ENCODE measurements around the gene HAGHL. TPM values are rescaled to one million over a fixed set of nuclear protein-coding genes. Genes with fewer than 3 reads are reported as not detected.

HAGHL gene
- polyA plus RNA-seq, 2 of the 4 experiments (the other 2 are of a cell fraction), result 4.4 to 22.0 TPM

DNA sequence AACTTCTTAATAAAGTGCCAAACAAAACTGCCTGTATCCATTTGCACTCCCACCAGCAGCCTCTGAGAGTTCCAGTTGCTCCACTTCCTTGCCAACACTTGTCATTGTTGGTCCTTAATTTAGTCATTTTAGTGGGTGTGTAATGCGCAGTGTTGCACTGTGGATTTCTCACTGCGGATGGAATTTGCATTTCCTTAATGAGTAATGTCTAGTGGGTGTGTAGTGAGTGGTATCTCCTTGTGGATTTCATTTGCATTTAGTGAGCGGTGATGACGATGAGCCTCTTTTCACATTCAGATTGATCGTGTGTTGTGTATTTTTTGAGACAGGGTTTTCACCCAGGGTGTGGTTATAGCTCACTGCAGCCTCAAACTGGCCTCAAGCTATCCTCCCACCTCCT, 29.5 kb downstream of the HAGHL start:
- Histone ChIP-seq H3K4me3 (no peak overlapping the region), H3K4me2 (no peak overlapping the region), H3K27ac (no peak overlapping the region), H3K9me3 (no peaks in the 10 kb centered on the region), H3K4me1 (peaks cover 16% of the 10 kb centered on the region)
- POLR2A ChIA-PET, result no interaction called here
- CTCF ChIA-PET, result interaction anchor here (0.6 to 4.4 kb wide), 7 partner anchors 9 to 47 kb away, joined by 3 to 41 read pairs (median 5); partner anchors contain the start of genes CHTF18, CIAO3 and RPUSD1
- DNase-seq (ENCODE audit: low read depth in 1 of 2, low spot score in 1 of 2) (no peak), FAIRE-seq (no peak), ATAC-seq (no peak)
- TF ChIP-seq ZFP36 (IDR thresholded peaks at IDR 0.05; ENCODE audit: borderline replicate concordance, partially characterized antibody) (peak; percentile 75), KDM5A (IDR thresholded peaks at IDR 0.05) (no peak), SREBF2 (IDR thresholded peaks at IDR 0.05) (no peak)
- 75% methylated on average over 5 of the region's 5 CpGs for WGBS (ENCODE audit: missing lambda C conversion rate)

DNA sequence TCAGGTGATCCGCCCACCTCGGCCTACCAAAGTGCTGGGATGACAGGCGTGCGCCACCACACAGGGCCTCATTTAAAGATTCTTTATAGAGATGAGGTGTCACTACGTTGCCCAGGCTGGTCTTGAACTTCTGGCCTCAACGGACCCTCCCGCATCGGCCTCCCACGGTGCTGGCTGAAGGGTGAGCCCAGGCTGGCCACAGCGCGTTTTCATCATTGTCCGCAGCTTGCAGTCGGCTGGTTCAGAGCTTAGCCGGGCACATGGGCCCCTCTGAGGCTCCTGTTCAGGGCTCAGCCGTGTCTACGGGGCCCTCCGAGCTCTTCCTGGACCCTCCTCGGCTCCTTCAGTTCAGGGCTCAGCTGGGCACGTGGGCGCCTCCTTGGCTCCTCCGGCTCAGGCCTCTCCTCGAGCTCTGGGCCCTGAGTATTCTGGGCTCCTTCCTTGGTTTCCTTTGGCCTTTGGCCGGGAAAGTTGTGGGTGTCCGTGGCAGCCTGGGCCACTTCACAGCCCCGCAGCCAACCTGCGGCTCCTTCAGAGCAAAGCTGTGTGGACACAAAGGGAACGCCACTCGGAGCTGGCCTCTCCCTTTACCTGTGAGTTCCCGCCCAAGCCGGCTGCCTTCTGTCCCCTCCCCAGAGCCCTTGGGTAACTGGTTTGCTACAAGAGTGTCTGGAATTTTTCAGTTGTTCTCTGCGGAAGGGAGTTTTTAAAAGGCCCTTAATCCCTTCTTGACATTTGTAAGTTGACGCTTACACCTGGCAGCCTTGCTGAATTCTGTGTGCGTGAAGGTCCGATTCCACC, 32.4 kb downstream of the HAGHL start:
- TF ChIP-seq MAZ (IDR thresholded peaks at IDR 0.05; ENCODE audit: borderline replicate concordance, low read depth, low read length) (no peak), EP300 (IDR thresholded peaks at IDR 0.05) (no peak), SREBF2 (IDR thresholded peaks at IDR 0.05) (no peak), TFCP2L1 (CRISPR knock-in tag; IDR thresholded peaks at IDR 0.05) (no peak), CBX2 (IDR thresholded peaks at IDR 0.05; ENCODE audit: borderline replicate concordance, low read depth) (no peak), TP53 (CRISPR knock-in tag; IDR thresholded peaks at IDR 0.05) (no peak), CEBPB (IDR thresholded peaks at IDR 0.05) (no peak)
- TF ChIP-seq, protein P1, sequence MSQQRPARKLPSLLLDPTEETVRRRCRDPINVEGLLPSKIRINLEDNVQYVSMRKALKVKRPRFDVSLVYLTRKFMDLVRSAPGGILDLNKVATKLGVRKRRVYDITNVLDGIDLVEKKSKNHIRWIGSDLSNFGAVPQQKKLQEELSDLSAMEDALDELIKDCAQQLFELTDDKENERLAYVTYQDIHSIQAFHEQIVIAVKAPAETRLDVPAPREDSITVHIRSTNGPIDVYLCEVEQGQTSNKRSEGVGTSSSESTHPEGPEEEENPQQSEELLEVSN (IDR thresholded peaks at IDR 0.05; ENCODE audit: borderline replicate concordance, low read depth), result no peak
- TF ChIP-seq, protein P2, sequence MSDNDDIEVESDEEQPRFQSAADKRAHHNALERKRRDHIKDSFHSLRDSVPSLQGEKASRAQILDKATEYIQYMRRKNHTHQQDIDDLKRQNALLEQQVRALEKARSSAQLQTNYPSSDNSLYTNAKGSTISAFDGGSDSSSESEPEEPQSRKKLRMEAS (IDR thresholded peaks at IDR 0.05), result no peak
- TF ChIP-seq, protein P3, sequence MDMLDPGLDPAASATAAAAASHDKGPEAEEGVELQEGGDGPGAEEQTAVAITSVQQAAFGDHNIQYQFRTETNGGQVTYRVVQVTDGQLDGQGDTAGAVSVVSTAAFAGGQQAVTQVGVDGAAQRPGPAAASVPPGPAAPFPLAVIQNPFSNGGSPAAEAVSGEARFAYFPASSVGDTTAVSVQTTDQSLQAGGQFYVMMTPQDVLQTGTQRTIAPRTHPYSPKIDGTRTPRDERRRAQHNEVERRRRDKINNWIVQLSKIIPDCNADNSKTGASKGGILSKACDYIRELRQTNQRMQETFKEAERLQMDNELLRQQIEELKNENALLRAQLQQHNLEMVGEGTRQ (IDR thresholded peaks at IDR 0.05), result no peak
- WGBS (ENCODE audit: missing lambda C conversion rate), result 93% methylated on average over 34 of the region's 34 CpGs
- H3K4me3 ChIP-seq, result no peak overlapping the region
- DNase-seq (ENCODE audit: low read depth in 1 of 2, low spot score in 1 of 2), result no peak
- peaks cover 35% of the 10 kb centered on the region for H3K4me1 ChIP-seq
- no peak for FAIRE-seq
- H3K4me2 ChIP-seq, result no peak overlapping the region
- H3K27ac ChIP-seq, result peak overlapping the region in 1 of 2 experiments; percentile 79; a peak in 2 of 6 replicates
- no peaks in the 10 kb centered on the region for H3K9me3 ChIP-seq
- ChIA-PET POLR2A (no interaction called here), CTCF (interaction anchor here (1.5 to 15.8 kb wide), 5 partner anchors 9 to 27 kb away, joined by 4 to 105 read pairs (median 15); partner anchors contain the start of genes CHTF18, CIAO3 and RPUSD1)
- no peak for ATAC-seq

DNA sequence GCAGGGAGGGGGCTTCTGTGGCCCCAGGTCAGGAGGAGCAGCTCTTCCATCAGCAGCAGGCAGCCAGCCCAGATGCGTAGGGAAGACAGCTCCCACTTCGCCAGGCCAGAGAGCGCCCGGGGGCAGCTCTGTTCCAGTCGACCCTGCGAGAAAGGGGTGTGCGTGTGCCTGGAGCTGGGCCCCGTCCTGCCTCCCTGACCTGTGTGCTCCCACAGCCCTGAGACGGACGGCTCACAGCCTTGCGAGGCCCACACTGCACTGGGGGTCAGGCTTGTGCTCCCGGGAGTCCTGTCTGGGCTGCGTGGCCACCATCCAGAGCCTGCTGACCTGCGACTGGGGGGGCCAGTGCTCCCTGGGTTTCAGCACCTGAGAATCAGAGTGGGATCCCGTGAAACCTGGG, 33.2 kb downstream of the HAGHL start:
- TF ChIP-seq GATA3 (IDR thresholded peaks at IDR 0.05; ENCODE audit: borderline replicate concordance) (no peak), FOXS1 (CRISPR knock-in tag; IDR thresholded peaks at IDR 0.05) (no peak), EHMT2 (IDR thresholded peaks at IDR 0.05; ENCODE audit: low read depth) (no peak), TP53 (CRISPR knock-in tag; IDR thresholded peaks at IDR 0.05) (no peak), CEBPB (IDR thresholded peaks at IDR 0.05) (no peak), ZFP36 (IDR thresholded peaks at IDR 0.05; ENCODE audit: borderline replicate concordance, partially characterized antibody) (no peak), FOSB (CRISPR knock-in tag; IDR thresholded peaks at IDR 0.05) (no peak), RCOR1 (IDR thresholded peaks at IDR 0.05; ENCODE audit: low read depth, low read length) (no peak)
- TF ChIP-seq, protein P2 (IDR thresholded peaks at IDR 0.05), result no peak
- TF ChIP-seq, protein P4, sequence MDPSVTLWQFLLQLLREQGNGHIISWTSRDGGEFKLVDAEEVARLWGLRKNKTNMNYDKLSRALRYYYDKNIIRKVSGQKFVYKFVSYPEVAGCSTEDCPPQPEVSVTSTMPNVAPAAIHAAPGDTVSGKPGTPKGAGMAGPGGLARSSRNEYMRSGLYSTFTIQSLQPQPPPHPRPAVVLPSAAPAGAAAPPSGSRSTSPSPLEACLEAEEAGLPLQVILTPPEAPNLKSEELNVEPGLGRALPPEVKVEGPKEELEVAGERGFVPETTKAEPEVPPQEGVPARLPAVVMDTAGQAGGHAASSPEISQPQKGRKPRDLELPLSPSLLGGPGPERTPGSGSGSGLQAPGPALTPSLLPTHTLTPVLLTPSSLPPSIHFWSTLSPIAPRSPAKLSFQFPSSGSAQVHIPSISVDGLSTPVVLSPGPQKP (IDR thresholded peaks at IDR 0.05; ENCODE audit: low read depth, low read length), result no peak
- peak overlapping the region; percentile 66 to 79; a peak in 5 of 6 replicates for H3K27ac ChIP-seq
- no peak for DNase-seq (ENCODE audit: low read depth in 1 of 2, low spot score in 1 of 2)

More for the DNA sequence above, 33.2 kb downstream of the HAGHL start:
- Histone ChIP-seq H3K4me3 (no peak overlapping the region), H3K9me3 (no peaks in the 10 kb centered on the region), H3K4me2 (peak overlapping the region; percentile 68), H3K4me1 (peaks cover 35% of the 10 kb centered on the region)
- CTCF ChIA-PET, result interaction anchor here (0.9 to 15.8 kb wide), 9 partner anchors 10 to 434 kb away, joined by 3 to 105 read pairs (median 4); partner anchors contain the start of genes CHTF18, CIAO3 and RPUSD1
- POLR2A ChIA-PET, result no interaction called here
- WGBS (ENCODE audit: missing lambda C conversion rate), result 86% methylated on average over 10 of the region's 15 CpGs
- ATAC-seq, result no peak
- no peak for FAIRE-seq
